OCI-LY3 (cell line): ENCODE results near the gene SMG1.

Experiments used
- H2AFZ ChIP-seq: fragments of 200-600, 300-600 bp; shearing (Covaris generic); 2 replicates; pipeline ENCODE4 v1.6.0; 2014; ENCODE audit warnings: antibody characterized with exemption, low read depth, low read length
- H3K27ac ChIP-seq: fragments of 200-600, 300-600 bp; sonication (generic); 2 replicates; pipeline ENCODE4 v1.5.1; 2014; ENCODE audit warnings: mild to moderate bottlenecking, low read length, moderate library complexity, mixed read lengths
- H3K27me3 ChIP-seq: fragments of 200-600, 300-600 bp; sonication (generic); 2 replicates; pipeline ENCODE4 v1.6.1; 2014; ENCODE audit warnings: low read depth, low read length, mixed read lengths
- H3K36me3 ChIP-seq: fragments of 200-600, 300-600 bp; sonication (generic); replicated peaks from 2 replicates; pipeline ENCODE3; 2014; ENCODE audit warnings: low read depth, low read length, mixed read lengths
- H3K4me1 ChIP-seq: fragments of 300-600, 200-600 bp; sonication (generic); 2 replicates; pipeline ENCODE4 v1.6.1; 2014; ENCODE audit warnings: low read length, mixed read lengths
- H3K4me2 ChIP-seq: fragments of 200-600, 300-600 bp; sonication (generic); 2 replicates; pipeline ENCODE4 v1.6.1; 2014; ENCODE audit warnings: low read length, mixed read lengths
- H3K4me3 ChIP-seq: fragments of 300-600, 200-600 bp; sonication (generic); 2 replicates; pipeline ENCODE4 v1.5.1; 2014; ENCODE audit warnings: antibody characterized with exemption, mild to moderate bottlenecking, low read length, moderate library complexity
- H3K79me2 ChIP-seq: fragments of 300-600, 200-600 bp; shearing (Covaris generic); 2 replicates; pipeline ENCODE4 v1.6.1; 2014; ENCODE audit warnings: mild to moderate bottlenecking, low read length, mixed read lengths
- H3K9ac ChIP-seq: fragments of 300-600, 200-600 bp; shearing (Covaris generic); 2 replicates; pipeline ENCODE4 v1.6.0; 2014; ENCODE audit warnings: mild to moderate bottlenecking, low read length, moderate library complexity
- H3K9me3 ChIP-seq: fragments of 200-600, 300-600 bp; shearing (Covaris generic); 2 replicates; pipeline ENCODE4 v1.6.1; 2014; ENCODE audit warnings: low read length, mixed read lengths; ENCODE audit not compliant: insufficient read depth
- H4K20me1 ChIP-seq: fragments of 200-600, 300-600 bp; sonication (generic); 2 replicates; pipeline ENCODE4 v1.6.1; 2016; ENCODE audit warnings: low read length, mixed read lengths; ENCODE audit not compliant: insufficient read depth
- CTCF ChIP-seq: fragments of 200-600, 300-600 bp; sonication (generic); IDR thresholded peaks from 2 replicates; pipeline ENCODE4 v1.5.1; 2014; ENCODE audit warnings: antibody characterized with exemption, low read length, low read depth
- EZH2phosphoT487 ChIP-seq: fragments of 200-600 bp; shearing (Covaris generic); IDR thresholded peaks from 2 replicates; pipeline ENCODE4 v1.6.1; 2018; ENCODE audit warnings: antibody characterized with exemption, mixed run types, low read depth

The SMG1 gene

GRCh38 chr16:18789850-18790706, 136.1 kb downstream of the SMG1 start, which contains the start of gene RPS15A:
RPS15A (minus strand) TSS chr16:18790334; CDS start chr16:18789113, 1,221 bp downstream.
- Histone ChIP-seq H4K20me1 (peaks cover 47% of the 10 kb centered on the region), H2AFZ (no peak within 1 kb of the TSS), H3K36me3 (peaks cover 61% of the 10 kb centered on the region), H3K79me2 (peaks cover 62% of the 10 kb centered on the region), H3K9ac (peak within 1 kb of the TSS; percentile 97), H3K4me3 (peak within 1 kb of the TSS; percentile 95), H3K27ac (peak within 1 kb of the TSS; percentile 61), H3K27me3 (no peaks in the 10 kb centered on the region), H3K4me1 (peaks cover 39% of the 10 kb centered on the region), H3K4me2 (peak within 1 kb of the TSS; percentile 91), H3K9me3 (no peaks in the 10 kb centered on the region)
- TF ChIP-seq EZH2phosphoT487: no peak
- no peak for TF ChIP-seq CTCF

- Histone ChIP-seq H3K4me3 (peak overlapping the region; percentile 95), H3K27me3 (no peaks in the 10 kb centered on the region), H3K4me1 (peaks cover 45% of the 10 kb centered on the region), H3K4me2 (peak overlapping the region; percentile 91), H3K27ac (peak overlapping the region; percentile 61), H3K36me3 (peaks cover 66% of the 10 kb centered on the region), H3K9me3 (no peaks in the 10 kb centered on the region), H4K20me1 (peaks cover 52% of the 10 kb centered on the region), H3K79me2 (peaks cover 68% of the 10 kb centered on the region), H2AFZ (no peak overlapping the region), H3K9ac (peak overlapping the region; percentile 97)
- no peak for TF ChIP-seq CTCF
- no peak for TF ChIP-seq EZH2phosphoT487
Observed at GRCh38 chr16:18789515-18789849, 136.7 kb downstream of the SMG1 start.

DNA sequence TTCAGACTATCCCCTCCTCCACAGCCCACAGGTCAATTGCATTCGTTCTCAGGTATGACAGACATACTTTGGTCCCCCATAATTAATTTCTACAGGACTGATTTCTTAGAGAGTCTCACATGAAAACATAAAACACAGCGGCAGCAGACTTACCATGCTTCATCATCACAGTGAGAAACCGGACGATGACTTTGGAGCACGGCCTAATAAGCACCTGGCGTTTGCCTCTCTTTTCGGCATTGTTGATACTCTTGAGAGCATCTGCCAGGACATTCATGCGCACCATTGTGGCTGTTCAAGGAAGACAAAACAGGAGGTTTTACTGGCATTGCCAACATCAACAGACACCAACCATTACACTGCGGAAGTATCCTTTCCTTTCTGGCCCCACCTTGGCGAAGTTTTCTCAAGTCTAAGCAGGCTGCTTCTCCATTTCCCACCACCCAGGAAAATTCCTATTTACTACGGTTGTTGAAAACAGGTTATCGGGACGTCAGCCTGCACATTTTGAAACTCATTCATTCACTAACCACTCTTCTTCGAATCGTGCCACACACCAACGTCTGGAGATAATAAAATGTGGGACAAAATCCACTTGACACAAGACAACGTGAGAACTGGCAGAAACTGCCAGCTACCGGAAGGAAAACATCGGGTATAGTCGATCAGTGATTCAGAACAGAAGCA, 137.2 kb downstream of the SMG1 start:
- H2AFZ ChIP-seq: no peak overlapping the region
- H3K9ac ChIP-seq: peak overlapping the region; percentile 97
- H3K4me3 ChIP-seq: peak overlapping the region; percentile 95
- peak overlapping the region; percentile 61 for H3K27ac ChIP-seq
- no peaks in the 10 kb centered on the region for H3K9me3 ChIP-seq
- H3K4me1 ChIP-seq: peaks cover 50% of the 10 kb centered on the region
- H3K4me2 ChIP-seq: peak overlapping the region; percentile 91
- H3K27me3 ChIP-seq: no peaks in the 10 kb centered on the region
- no peak for TF ChIP-seq CTCF
- no peak for TF ChIP-seq EZH2phosphoT487
- H4K20me1 ChIP-seq: peaks cover 58% of the 10 kb centered on the region
- peaks cover 68% of the 10 kb centered on the region for H3K79me2 ChIP-seq
- H3K36me3 ChIP-seq: peaks cover 65% of the 10 kb centered on the region
